Body of pancreas (tissue), 4 donors: ENCODE measurements around the gene AVPR2.

Experiments used
- CTCF ChIP-seq, 7 experiments: fragments of 450-650 bp in 4 of 7; fragments of 200-600 bp in 3 of 7; sonication (generic) in 3 of 7; IDR thresholded peaks; one replicate each; pipeline ENCODE4 v1.5.1; 2016 to 2019; ENCODE audit warnings: antibody characterized with exemption in 7 of 7
- POLR2A ChIP-seq, 3 donors: fragments of 450-650 bp; IDR thresholded peaks; one replicate each; pipeline ENCODE4 v1.6.1; 2016; ENCODE audit warnings: antibody characterized with exemption in 3 of 3, mild to moderate bottlenecking in 2 of 3

GRCh38 chrX:153857348-153857903 is 47.0 kb upstream of the AVPR2 start:
- TF ChIP-seq CTCF (IDR thresholded peaks at IDR 0.05) = no peak
- no peak for TF ChIP-seq POLR2A (IDR thresholded peaks at IDR 0.05)
